Heart left ventricle (tissue), 13 donors: ENCODE data around the gene MCTP1.
"Not testable (repeated sequence)": the region's sequence is repeated elsewhere in the genome, so short reads cannot be mapped to it uniquely, and the experiment has no call there.

ENCODE experiments used
- CTCF ChIP-seq, 12 donors: fragments of 200-600 bp; sonication (generic) in 4 of 12; IDR thresholded peaks; one replicate each; pipeline versions ENCODE4 v1.5.0 to v1.8.0; 2018 to 2022; ENCODE audit warnings: antibody characterized with exemption in 12 of 12, mild to moderate bottlenecking in 5 of 12
- POLR2A ChIP-seq, 2 donors: fragments of 450-650 bp; IDR thresholded peaks; one replicate each; pipeline ENCODE4 v1.6.1; 2017; ENCODE audit warnings: antibody characterized with exemption in 2 of 2, mild to moderate bottlenecking in 2 of 2, moderate library complexity in 2 of 2
- donor health status: ischemic (EF 13 %, LVEDD 7.1; RV severe dilation, severe dysfunction).
- donor health status: DM: no; HTN: yes; CAD: no.
- donor health status: DM: no; HTN: no; CAD: no.
- donor health status: ischemic (EF 25% LVEDD 6.9; RV normal size, moderate dysfunction).
- donor health status: ischemic (EF 25% LVEDD 5.7; RV mildly dilated, moderate dysfunction).
- donor health status: ischemic (EF 35%, LVEDD 5.7; RV mildly dilated, moderate dysfunction).
- donor health status: nonischemic (EF 11% LVEDD 7.7; RV severe dilation, severe dysfunction).
- donor health status: DM: yes; HTN: yes; CAD: no.
- donor health status: PGD.
- donor health status: ischemic (EF 29% LVEDD 5.4; RV normal size, mild dysfunction).
- donor health status: nonischemic (EF 23%, LVEDD 6.1; RV moderate dilation, normal function).

GRCh38 chr5:94994537-94994936, 290.4 kb downstream of the MCTP1 start:
- TF ChIP-seq CTCF, POLR2A (IDR thresholded peaks at IDR 0.05): not testable (repeated sequence)
